ENCODE results near the gene LEMD3. TPM values are rescaled to one million over a fixed set of nuclear protein-coding genes. Genes with fewer than 3 reads are reported as not detected.

Gene LEMD3
- total and polyA plus RNA-seq, 8 donors: 5.5 to 21.2 (median 13.0) TPM

GRCh38 chr12:65155784-65156183, 13.6 kb upstream of the LEMD3 start:
- FAIRE-seq: no peak
- Histone ChIP-seq H3K4me1 (no peaks in the 10 kb centered on the region), H3K36me3 (no peaks in the 10 kb centered on the region), H3K27me3 (no peaks in the 10 kb centered on the region), H3K4me3 (no peak overlapping the region), H3K9me3 (no peaks in the 10 kb centered on the region), H3K27ac (no peak overlapping the region)
- TF ChIP-seq, protein P1, sequence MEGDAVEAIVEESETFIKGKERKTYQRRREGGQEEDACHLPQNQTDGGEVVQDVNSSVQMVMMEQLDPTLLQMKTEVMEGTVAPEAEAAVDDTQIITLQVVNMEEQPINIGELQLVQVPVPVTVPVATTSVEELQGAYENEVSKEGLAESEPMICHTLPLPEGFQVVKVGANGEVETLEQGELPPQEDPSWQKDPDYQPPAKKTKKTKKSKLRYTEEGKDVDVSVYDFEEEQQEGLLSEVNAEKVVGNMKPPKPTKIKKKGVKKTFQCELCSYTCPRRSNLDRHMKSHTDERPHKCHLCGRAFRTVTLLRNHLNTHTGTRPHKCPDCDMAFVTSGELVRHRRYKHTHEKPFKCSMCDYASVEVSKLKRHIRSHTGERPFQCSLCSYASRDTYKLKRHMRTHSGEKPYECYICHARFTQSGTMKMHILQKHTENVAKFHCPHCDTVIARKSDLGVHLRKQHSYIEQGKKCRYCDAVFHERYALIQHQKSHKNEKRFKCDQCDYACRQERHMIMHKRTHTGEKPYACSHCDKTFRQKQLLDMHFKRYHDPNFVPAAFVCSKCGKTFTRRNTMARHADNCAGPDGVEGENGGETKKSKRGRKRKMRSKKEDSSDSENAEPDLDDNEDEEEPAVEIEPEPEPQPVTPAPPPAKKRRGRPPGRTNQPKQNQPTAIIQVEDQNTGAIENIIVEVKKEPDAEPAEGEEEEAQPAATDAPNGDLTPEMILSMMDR (IDR thresholded peaks at IDR 0.05): no peak
- WGBS, 2 donors: 72 to 76% methylated on average over 3 of the region's 3 CpGs
- intact Hi-C loops (cut with DNase I): no loop called here
- no peak for DNase-seq
- no peak for ATAC-seq

DNA sequence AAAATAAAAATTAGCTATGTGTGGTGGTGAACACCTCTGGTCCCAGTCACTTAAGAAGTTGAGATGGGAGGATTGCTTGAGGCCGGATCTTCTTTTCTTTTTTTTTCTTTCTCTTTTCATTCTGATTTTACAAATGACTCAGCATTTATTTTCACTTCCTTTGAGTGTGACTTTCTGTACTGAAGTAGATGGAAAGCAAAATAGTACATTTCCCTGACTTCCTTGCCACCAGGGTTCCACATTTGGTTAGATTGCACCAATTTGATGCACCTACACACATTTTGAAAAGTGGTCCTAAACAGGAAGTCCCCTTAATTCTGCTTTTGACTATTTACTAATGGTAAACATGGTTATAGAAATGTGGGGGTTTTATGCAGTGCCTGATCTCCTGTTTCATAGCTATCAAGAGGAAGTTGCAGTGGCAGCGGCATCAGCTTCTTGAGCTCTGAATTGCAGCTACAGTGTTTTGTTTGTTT, 13.0 kb upstream of the LEMD3 start:
- Histone ChIP-seq H3K36me3 (no peaks in the 10 kb centered on the region), H3K27me3 (no peaks in the 10 kb centered on the region), H3K27ac (no peak overlapping the region), H3K9me3 (no peaks in the 10 kb centered on the region), H3K4me3 (no peak overlapping the region), H3K4me1 (no peaks in the 10 kb centered on the region)
- intact Hi-C loops (cut with DNase I): no loop called here
- WGBS, 2 donors: 89 to 91% methylated on average over 2 of the region's 2 CpGs
- FAIRE-seq (no peak), ATAC-seq (no peak), DNase-seq (no peak)
- TF ChIP-seq, protein P1 (IDR thresholded peaks at IDR 0.05): no peak

GRCh38 chr12:65157091-65157490, 12.3 kb upstream of the LEMD3 start:
- 85 to 88% methylated on average over 4 of the region's 4 CpGs for WGBS, 2 donors
- H3K9me3 ChIP-seq: no peaks in the 10 kb centered on the region
- ATAC-seq (no peak), DNase-seq (no peak), FAIRE-seq (no peak)
- no peaks in the 10 kb centered on the region for H3K27me3 ChIP-seq
- H3K4me1 ChIP-seq: no peaks in the 10 kb centered on the region
- TF ChIP-seq, protein P1 (IDR thresholded peaks at IDR 0.05): no peak
- intact Hi-C loops (cut with DNase I): no loop called here
- no peak overlapping the region for H3K4me3 ChIP-seq
- H3K36me3 ChIP-seq: no peaks in the 10 kb centered on the region
- no peak overlapping the region for H3K27ac ChIP-seq

- Histone ChIP-seq H3K27ac (no peak overlapping the region), H3K9me3 (no peaks in the 10 kb centered on the region), H3K36me3 (no peaks in the 10 kb centered on the region), H3K27me3 (no peaks in the 10 kb centered on the region), H3K4me3 (no peak overlapping the region), H3K4me1 (no peaks in the 10 kb centered on the region)
- TF ChIP-seq, protein P1 (IDR thresholded peaks at IDR 0.05): no peak
- no peak for FAIRE-seq
- WGBS, 2 donors: 95% methylated on average over 1 of the region's 1 CpG
- intact Hi-C loops (cut with DNase I): no loop called here
- no peak for ATAC-seq
- DNase-seq: no peak
These were observed 6.8 kb upstream of the LEMD3 start for GRCh38 chr12:65162609-65163008.

- intact Hi-C loops (cut with DNase I): no loop called here
- TF ChIP-seq, protein P1 (IDR thresholded peaks at IDR 0.05): no peak
- WGBS, 2 donors: 90 to 94% methylated on average over 2 of the region's 2 CpGs
- Histone ChIP-seq H3K27me3 (no peaks in the 10 kb centered on the region), H3K36me3 (no peaks in the 10 kb centered on the region), H3K9me3 (no peaks in the 10 kb centered on the region), H3K27ac (no peak overlapping the region), H3K4me3 (no peak overlapping the region), H3K4me1 (peaks cover 0 to 6% (median 0%) of the 10 kb centered on the region in 3 donors)
- FAIRE-seq (no peak), ATAC-seq (no peak), DNase-seq (no peak)
These were observed 5.1 kb upstream of the LEMD3 start for GRCh38 chr12:65164244-65164643.
